Tibial nerve (tissue), 4 donors: ENCODE measurements around the gene ASF1A.

Experiments
- CTCF ChIP-seq, 5 experiments: fragments of 200-600 bp in 3 of 5; fragments of 450-650 bp in 2 of 5; sonication (generic) in 3 of 5; IDR thresholded peaks; one replicate each; pipeline ENCODE4 v1.5.1; 2016 to 2019; ENCODE audit warnings: antibody characterized with exemption in 5 of 5, mild to moderate bottlenecking in 3 of 5, moderate library complexity in 2 of 5
- EP300 ChIP-seq, 2 donors: sonication (generic); formaldehyde crosslinking; IDR thresholded peaks; one replicate each; pipeline ENCODE4 v1.6.1; 2017; ENCODE audit warnings: antibody characterized with exemption in 2 of 2, mild to moderate bottlenecking in 1 of 2
- POLR2A ChIP-seq, 2 donors: fragments of 450-650 bp; IDR thresholded peaks; one replicate each; pipeline ENCODE4 v1.6.1; 2017; ENCODE audit warnings: antibody characterized with exemption in 2 of 2, mild to moderate bottlenecking in 2 of 2, moderate library complexity in 2 of 2

- TF ChIP-seq EP300 (IDR thresholded peaks at IDR 0.05) (no peak), CTCF (IDR thresholded peaks at IDR 0.05) (no peak), POLR2A (IDR thresholded peaks at IDR 0.05) (no peak)
Measured at GRCh38 chr6:118895261-118895560, 1.3 kb downstream of the ASF1A start.
